T47D (cell line): ENCODE data around the gene HOXA9.

Experiments used
- DNase-seq, 2 experiments: peaks; one replicate each; pipeline versions ENCODE4 v3.0.0 to v3.0.0-alpha.2; 2011 to 2012; ENCODE audit warnings: low read depth in 1 of 2, low spot score in 1 of 2
- JUND ChIP-seq: IDR thresholded peaks from 2 replicates; pipeline ENCODE4 v1.6.1; 2012; ENCODE audit warnings: low read depth
- in situ Hi-C: cut with HindIII; loops from 2 replicates; pipeline ENCODE4 v1.10.0; 2016; ENCODE audit warnings: low sequenced_read_pairs, low pct_unique_long_range_greater_than_20kb

Gene HOXA9

GRCh38 chr7:27160145-27160545 lies 5.2 kb downstream of the HOXA9 start:
- DNase-seq: no peak
- no peak for TF ChIP-seq JUND
- in situ Hi-C loops: no loop called here

- TF ChIP-seq JUND: no peak
- no peak for DNase-seq
- in situ Hi-C loops: no loop called here
These were observed 5.8 kb downstream of the HOXA9 start for GRCh38 chr7:27159266-27160144.

- no peak for DNase-seq
- in situ Hi-C loops: no loop called here
- no peak for TF ChIP-seq JUND
These were observed 6.7 kb downstream of the HOXA9 start for GRCh38 chr7:27158436-27159265.

- in situ Hi-C loops: no loop called here
- TF ChIP-seq JUND: no peak
- no peak for DNase-seq
These were observed 7.5 kb downstream of the HOXA9 start for GRCh38 chr7:27157702-27158431.

GRCh38 chr7:27156916-27157701 lies 8.2 kb downstream of the HOXA9 start:
- DNase-seq: no peak
- no peak for TF ChIP-seq JUND
- in situ Hi-C loops: no loop called here

- no peak for DNase-seq
- in situ Hi-C loops: no loop called here
- TF ChIP-seq JUND: no peak
These were observed 8.8 kb downstream of the HOXA9 start, which contains the start of gene HOXA7 for GRCh38 chr7:27156508-27156898. Gene HOXA7 (minus strand): TSS chr7:27156675. CDS start chr7:27156545, 130 bp downstream.

- DNase-seq: no peak
- no peak for TF ChIP-seq JUND
- in situ Hi-C loops: no loop called here
These were observed 9.4 kb downstream of the HOXA9 start for GRCh38 chr7:27155816-27156507.

- no peak for DNase-seq
- no peak for TF ChIP-seq JUND
- in situ Hi-C loops: no loop called here
These were observed 10.2 kb downstream of the HOXA9 start for GRCh38 chr7:27154901-27155815.

GRCh38 chr7:27154369-27154768 lies 11.0 kb downstream of the HOXA9 start:
- TF ChIP-seq JUND: no peak
- no peak for DNase-seq
- in situ Hi-C loops: no loop called here

GRCh38 chr7:27153526-27153925 lies 11.8 kb downstream of the HOXA9 start:
- TF ChIP-seq JUND: no peak
- in situ Hi-C loops: no loop called here
- no peak for DNase-seq
